Prostate gland (tissue), 2 donors: Measurements from ENCODE around the gene ARHGAP32. TPM values are rescaled to one million over a fixed set of nuclear protein-coding genes. Genes with fewer than 3 reads are reported as not detected.
"Not testable (repeated sequence)": the region's sequence is repeated elsewhere in the genome, so short reads cannot be mapped to it uniquely, and the experiment has no call there.

Source experiments
- DNase-seq: peaks from one replicate; pipeline ENCODE4 v3.0.0-alpha.2; 2019; ENCODE audit warnings: low spot score
- H3K27ac ChIP-seq, 2 donors: fragments of 200-600 bp; sonication (generic); 2 replicates each; pipeline ENCODE4 v1.5.1; 2017 to 2019
- H3K27me3 ChIP-seq: fragments of 200-600 bp; sonication (generic); replicated peaks from 2 replicates; pipeline ENCODE4 v1.5.1; 2019; ENCODE audit not compliant: insufficient read depth
- H3K36me3 ChIP-seq, 2 donors: fragments of 200-600 bp; sonication (generic); 1 replicate in 1 of 2; 2 replicates in 1 of 2; pipeline versions ENCODE4 v1.5.1 to v1.8.1; 2017 to 2019
- H3K4me1 ChIP-seq: fragments of 200-600 bp; sonication (generic); replicated peaks from 2 replicates; pipeline ENCODE4 v1.5.1; 2019
- H3K4me3 ChIP-seq, 2 donors: fragments of 200-600 bp; sonication (generic); 2 replicates each; pipeline ENCODE4 v1.5.1; 2017 to 2019
- H3K9me3 ChIP-seq: fragments of 200-600 bp; sonication (generic); 2 replicates; pipeline ENCODE4 v1.5.1; 2017
- CTCF ChIP-seq, 4 experiments: fragments of 200-600 bp in 2 of 4; fragments of 450-650 bp in 2 of 4; sonication (generic) in 2 of 4; IDR thresholded peaks; 1 replicate in 3 of 4; 2 replicates in 1 of 4; pipeline ENCODE4 v1.5.1; 2016 to 2019; ENCODE audit warnings: antibody characterized with exemption in 4 of 4, mild to moderate bottlenecking in 2 of 4, moderate library complexity in 2 of 4
- POLR2A ChIP-seq: fragments of 450-650 bp; IDR thresholded peaks from one replicate; pipeline ENCODE4 v1.6.1; 2016; ENCODE audit warnings: antibody characterized with exemption, mild to moderate bottlenecking
- POLR2AphosphoS5 ChIP-seq: sonication (generic); formaldehyde crosslinking; IDR thresholded peaks from one replicate; pipeline ENCODE4 v1.6.1; 2017; ENCODE audit warnings: antibody characterized with exemption
- WGBS: methylation state at CpG from one replicate; pipeline ENCODE4 v1.1.5; 2018; 5-methylcytosine and 5-hydroxymethylcytosine counted together
- intact Hi-C: fragments of 100-400 bp; cut with DNase I; formaldehyde crosslinking; loops from one replicate; pipeline ENCODE4 v1.14.2; 2022
- total RNA-seq, 2 donors: library from RNA; depleted of rRNA; stranded (reverse); fragments of >200 nt; gene quantifications; one replicate each; pipeline ENCODE4 v1.1.0, GENCODE V29; 2016

ARHGAP32 gene
- total RNA-seq, 2 donors from 2014 or later = 20.8 to 42.6 TPM

GRCh38 chr11:128924104-128924503 lies 268.0 kb downstream of the ARHGAP32 start:
- TF ChIP-seq CTCF (IDR thresholded peaks at IDR 0.05) (no peak), POLR2A (no peak), POLR2AphosphoS5 (no peak)
- no peaks in the 10 kb centered on the region for H3K9me3 ChIP-seq

GRCh38 chr11:128921793-128922192 lies 270.3 kb downstream of the ARHGAP32 start:
- TF ChIP-seq POLR2A (no peak), POLR2AphosphoS5 (no peak), CTCF (IDR thresholded peaks at IDR 0.05) (no peak)
- no peak overlapping the region for H3K4me3 ChIP-seq
- intact Hi-C loops = no loop called here
- no peaks in the 10 kb centered on the region for H3K27me3 ChIP-seq
- no peaks in the 10 kb centered on the region for H3K36me3 ChIP-seq
- 89% methylated on average over 4 of the region's 4 CpGs for WGBS
- H3K4me1 ChIP-seq = no peaks in the 10 kb centered on the region
- no peak overlapping the region for H3K27ac ChIP-seq
- no peak for DNase-seq
- H3K9me3 ChIP-seq = no peaks in the 10 kb centered on the region

More at GRCh38 chr11:128924104-128924503, 268.0 kb downstream of the ARHGAP32 start:
- no peak for DNase-seq
- Histone ChIP-seq H3K4me1 (no peaks in the 10 kb centered on the region), H3K4me3 (no peak overlapping the region), H3K36me3 (no peaks in the 10 kb centered on the region), H3K27me3 (no peaks in the 10 kb centered on the region), H3K27ac (no peak overlapping the region)
- 85% methylated on average over 7 of the region's 7 CpGs for WGBS
- intact Hi-C loops = no loop called here

GRCh38 chr11:128920666-128921065 lies 271.5 kb downstream of the ARHGAP32 start:
- Histone ChIP-seq H3K27ac (no peak overlapping the region), H3K4me1 (no peaks in the 10 kb centered on the region), H3K27me3 (no peaks in the 10 kb centered on the region), H3K36me3 (no peaks in the 10 kb centered on the region), H3K4me3 (no peak overlapping the region), H3K9me3 (no peaks in the 10 kb centered on the region)
- intact Hi-C loops = no loop called here
- no peak for DNase-seq
- TF ChIP-seq POLR2A = no peak
- WGBS = 90% methylated on average over 15 of the region's 15 CpGs

- H3K36me3 ChIP-seq, H3K9me3 ChIP-seq, H3K27ac ChIP-seq, intact Hi-C loops, H3K4me1 ChIP-seq, DNase-seq, H3K27me3 ChIP-seq, H3K4me3 ChIP-seq: not testable (repeated sequence)
- 87% methylated on average over 7 of the region's 7 CpGs for WGBS
These were observed 272.5 kb downstream of the ARHGAP32 start for GRCh38 chr11:128919635-128920034.

GRCh38 chr11:128919216-128919615 lies 272.9 kb downstream of the ARHGAP32 start:
- WGBS = 47% methylated on average over 5 of the region's 5 CpGs
- DNase-seq = no peak
- Histone ChIP-seq H3K27ac (no peak overlapping the region), H3K4me1 (no peaks in the 10 kb centered on the region), H3K27me3 (no peaks in the 10 kb centered on the region), H3K4me3 (no peak overlapping the region), H3K36me3 (no peaks in the 10 kb centered on the region), H3K9me3 (no peaks in the 10 kb centered on the region)
- intact Hi-C loops = no loop called here
- TF ChIP-seq POLR2A (no peak), CTCF (IDR thresholded peaks at IDR 0.05) (no peak), POLR2AphosphoS5 (peak; percentile 9)

GRCh38 chr11:128917144-128917724 lies 274.9 kb downstream of the ARHGAP32 start:
- no peak overlapping the region for H3K27ac ChIP-seq
- H3K4me3 ChIP-seq = no peak overlapping the region
- H3K27me3 ChIP-seq = no peaks in the 10 kb centered on the region
- DNase-seq = no peak
- 31% methylated on average over 5 of the region's 5 CpGs for WGBS
- no peaks in the 10 kb centered on the region for H3K36me3 ChIP-seq
- H3K9me3 ChIP-seq = no peaks in the 10 kb centered on the region
- TF ChIP-seq POLR2A (no peak), POLR2AphosphoS5 (no peak), CTCF (IDR thresholded peaks at IDR 0.05) (no peak)
- intact Hi-C loops = no loop called here
- no peaks in the 10 kb centered on the region for H3K4me1 ChIP-seq
